Calu3 (cell line): Measurements from ENCODE around the gene FGGY. TPM values are rescaled to one million over a fixed set of nuclear protein-coding genes. Genes with fewer than 3 reads are reported as not detected.

Experiments
- BruUV-seq: library from RNA; stranded (reverse); fragments of 400-500 nt; replicated peaks from 2 replicates; lab custom pipeline; 2021; lab: Mats Ljungman, UMichigan
- CTCF ChIA-PET: fragments of 300-600 bp; sonication (Branson Sonifier 250); formaldehyde crosslinking; loops from one replicate; lab custom pipeline; 2022; ENCODE audit warnings: antibody characterized with exemption; lab: Charles Lee
- DNase-seq: peaks from one replicate; pipeline ENCODE4 v3.0.0; 2022
- H3K27ac Mint-ChIP-seq: one replicate; pipeline ENCODE4 v1.8.0; 2022; ENCODE audit warnings: mixed read lengths; ENCODE audit not compliant: unreplicated experiment
- H3K27me3 Mint-ChIP-seq: one replicate; pipeline ENCODE4 v1.8.0; 2022; ENCODE audit warnings: mixed read lengths; ENCODE audit not compliant: unreplicated experiment
- H3K36me3 Mint-ChIP-seq: one replicate; pipeline ENCODE4 v1.8.0; 2022; ENCODE audit warnings: mild to moderate bottlenecking, moderate library complexity, mixed read lengths; ENCODE audit not compliant: insufficient read depth, unreplicated experiment
- H3K4me1 Mint-ChIP-seq: one replicate; pipeline ENCODE4 v1.8.0; 2022; ENCODE audit warnings: mild to moderate bottlenecking, low read depth, mixed read lengths; ENCODE audit not compliant: unreplicated experiment
- H3K4me3 Mint-ChIP-seq: one replicate; pipeline ENCODE4 v1.8.0; 2022; ENCODE audit warnings: mild to moderate bottlenecking, low read depth, moderate library complexity, mixed read lengths; ENCODE audit not compliant: unreplicated experiment
- H3K9me3 Mint-ChIP-seq: one replicate; pipeline ENCODE4 v1.8.0; 2022; ENCODE audit warnings: low read depth, mixed read lengths; ENCODE audit not compliant: unreplicated experiment
- CTCF ChIP-seq: fragments of 200-600 bp; IDR thresholded peaks from one replicate; pipeline ENCODE4 v1.8.0; 2022; ENCODE audit warnings: antibody characterized with exemption; ENCODE audit not compliant: unreplicated experiment
- intact Hi-C: fragments of 100-400 bp; cut with micrococcal nuclease; formaldehyde crosslinking; loops from one replicate; pipeline ENCODE4 v1.10.0; 2022; ENCODE audit not compliant: unreplicated experiment
- total RNA-seq: library from RNA; stranded (reverse); gene quantifications from 2 replicates; pipeline ENCODE4 v1.2.3, GENCODE V29; 2022

Gene FGGY
- total RNA-seq, 1 experiment from 2014 or later, result 11.1 TPM

GRCh38 chr1:59409986-59410385, 113.1 kb downstream of the FGGY start:
- BruUV-seq, result no TSS peak
- H3K36me3 Mint-ChIP-seq, result no peaks in the 10 kb centered on the region
- H3K4me3 Mint-ChIP-seq, result no peak overlapping the region
- no peak overlapping the region for H3K27ac Mint-ChIP-seq
- intact Hi-C loops, result no loop called here
- H3K27me3 Mint-ChIP-seq, result no peaks in the 10 kb centered on the region
- no peaks in the 10 kb centered on the region for H3K9me3 Mint-ChIP-seq
- no peaks in the 10 kb centered on the region for H3K4me1 Mint-ChIP-seq
- no peak for DNase-seq
- CTCF ChIA-PET, result no interaction called here
- TF ChIP-seq CTCF, result no peak

GRCh38 chr1:59410457-59410856, 113.6 kb downstream of the FGGY start:
- DNase-seq, result no peak
- no TSS peak for BruUV-seq
- intact Hi-C loops, result no loop called here
- Mint-ChIP-seq H3K9me3 (no peaks in the 10 kb centered on the region), H3K27ac (no peak overlapping the region), H3K4me3 (no peak overlapping the region), H3K27me3 (no peaks in the 10 kb centered on the region), H3K36me3 (no peaks in the 10 kb centered on the region), H3K4me1 (no peaks in the 10 kb centered on the region)
- CTCF ChIA-PET, result no interaction called here
- TF ChIP-seq CTCF, result no peak

GRCh38 chr1:59411147-59411546, 114.3 kb downstream of the FGGY start:
- Mint-ChIP-seq H3K27me3 (no peaks in the 10 kb centered on the region), H3K27ac (no peak overlapping the region), H3K4me3 (no peak overlapping the region), H3K36me3 (no peaks in the 10 kb centered on the region), H3K4me1 (no peaks in the 10 kb centered on the region), H3K9me3 (no peaks in the 10 kb centered on the region)
- CTCF ChIA-PET, result no interaction called here
- no peak for DNase-seq
- no TSS peak for BruUV-seq
- intact Hi-C loops, result no loop called here
- no peak for TF ChIP-seq CTCF

- no peak overlapping the region for H3K27ac Mint-ChIP-seq
- no peaks in the 10 kb centered on the region for H3K36me3 Mint-ChIP-seq
- no peaks in the 10 kb centered on the region for H3K9me3 Mint-ChIP-seq
- no peak overlapping the region for H3K4me3 Mint-ChIP-seq
- no peaks in the 10 kb centered on the region for H3K27me3 Mint-ChIP-seq
- intact Hi-C loops, result no loop called here
- no TSS peak for BruUV-seq
- H3K4me1 Mint-ChIP-seq, result no peaks in the 10 kb centered on the region
- CTCF ChIA-PET, result no interaction called here
- DNase-seq, result no peak
- no peak for TF ChIP-seq CTCF
Observed at GRCh38 chr1:59412718-59413326, 115.9 kb downstream of the FGGY start.
